ENCODE data around the gene OLA1.

Gene OLA1

DNA sequence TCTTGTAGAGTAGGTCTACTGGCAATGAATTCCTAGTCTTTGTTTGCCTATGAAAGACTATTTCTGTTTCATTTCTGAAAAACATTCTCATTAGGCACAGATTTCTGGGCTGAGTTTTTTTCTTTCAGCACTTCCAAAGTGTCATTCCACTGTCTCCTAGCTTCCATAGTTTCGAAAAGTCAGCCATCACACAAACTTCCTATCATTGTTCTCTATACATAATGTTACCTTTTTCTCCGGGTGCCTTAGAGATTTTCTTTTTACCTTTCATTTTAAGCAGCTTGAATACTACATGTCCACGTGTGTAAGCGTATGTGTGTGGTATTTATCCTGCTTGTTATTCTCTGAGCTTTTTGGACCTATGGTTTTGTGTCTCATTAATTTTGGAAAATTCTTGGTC lies 55.7 kb downstream of the OLA1 start:
- H3K27ac ChIP-seq, result no peak overlapping the region
- TF ChIP-seq, protein P1, sequence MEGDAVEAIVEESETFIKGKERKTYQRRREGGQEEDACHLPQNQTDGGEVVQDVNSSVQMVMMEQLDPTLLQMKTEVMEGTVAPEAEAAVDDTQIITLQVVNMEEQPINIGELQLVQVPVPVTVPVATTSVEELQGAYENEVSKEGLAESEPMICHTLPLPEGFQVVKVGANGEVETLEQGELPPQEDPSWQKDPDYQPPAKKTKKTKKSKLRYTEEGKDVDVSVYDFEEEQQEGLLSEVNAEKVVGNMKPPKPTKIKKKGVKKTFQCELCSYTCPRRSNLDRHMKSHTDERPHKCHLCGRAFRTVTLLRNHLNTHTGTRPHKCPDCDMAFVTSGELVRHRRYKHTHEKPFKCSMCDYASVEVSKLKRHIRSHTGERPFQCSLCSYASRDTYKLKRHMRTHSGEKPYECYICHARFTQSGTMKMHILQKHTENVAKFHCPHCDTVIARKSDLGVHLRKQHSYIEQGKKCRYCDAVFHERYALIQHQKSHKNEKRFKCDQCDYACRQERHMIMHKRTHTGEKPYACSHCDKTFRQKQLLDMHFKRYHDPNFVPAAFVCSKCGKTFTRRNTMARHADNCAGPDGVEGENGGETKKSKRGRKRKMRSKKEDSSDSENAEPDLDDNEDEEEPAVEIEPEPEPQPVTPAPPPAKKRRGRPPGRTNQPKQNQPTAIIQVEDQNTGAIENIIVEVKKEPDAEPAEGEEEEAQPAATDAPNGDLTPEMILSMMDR (conservative IDR thresholded peaks at IDR 0.05), result no peak

DNA sequence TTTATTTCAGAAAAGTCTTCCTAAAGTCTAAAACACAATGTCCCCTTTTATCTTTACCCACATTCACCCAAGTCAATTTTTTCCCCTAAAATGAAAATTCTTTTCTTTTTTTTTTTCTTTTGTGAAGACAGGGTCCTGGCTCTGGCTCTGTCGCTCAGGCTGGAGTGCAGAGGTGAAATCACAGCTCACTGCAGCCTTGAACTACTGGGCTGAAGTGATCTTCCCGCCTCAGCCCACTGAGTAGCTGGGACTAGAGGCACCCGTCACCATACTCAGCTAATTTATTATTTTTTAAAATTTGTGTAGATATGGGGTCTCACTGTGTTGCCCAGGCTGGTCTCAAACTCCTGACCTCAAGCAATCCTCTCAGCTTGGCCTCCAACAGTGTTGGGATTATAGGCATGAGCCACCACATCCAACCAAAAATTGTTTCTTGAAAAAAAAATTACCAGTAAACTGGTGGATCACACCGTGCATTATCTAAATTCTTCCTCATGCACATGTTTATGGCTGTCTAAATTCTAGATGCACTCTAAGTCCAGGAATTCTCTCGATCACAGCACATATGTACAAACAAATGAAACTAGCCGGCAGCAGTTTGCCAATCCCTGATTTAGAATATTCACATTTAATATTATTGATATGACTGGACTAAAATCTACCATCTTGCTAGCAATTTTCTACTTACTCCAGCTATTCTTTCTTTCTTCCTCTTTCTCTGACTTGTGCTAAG lies 56.8 kb downstream of the OLA1 start:
- H3K27ac ChIP-seq, result no peak overlapping the region
- TF ChIP-seq, protein P1 (conservative IDR thresholded peaks at IDR 0.05), result no peak

DNA sequence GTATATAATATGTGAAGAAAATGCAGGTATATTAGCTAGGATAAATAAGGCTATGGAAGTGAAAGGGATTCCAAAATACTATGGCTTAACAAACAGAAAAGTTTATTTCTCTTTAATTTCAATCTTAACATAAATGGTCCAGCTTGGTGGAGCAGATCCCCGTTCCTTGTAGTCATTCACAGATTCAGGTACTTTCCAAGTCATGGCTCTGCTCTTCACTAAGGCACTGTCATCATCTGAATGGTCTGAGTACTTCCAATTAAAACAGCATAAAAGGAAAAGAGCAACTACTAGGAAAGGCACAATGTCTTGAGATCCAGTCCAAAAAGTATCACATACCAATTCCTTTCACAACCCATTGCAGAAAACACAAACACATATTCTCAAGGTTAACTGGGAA lies 63.4 kb downstream of the OLA1 start:
- H3K27ac ChIP-seq, result no peak overlapping the region
- TF ChIP-seq, protein P1 (conservative IDR thresholded peaks at IDR 0.05), result no peak

DNA sequence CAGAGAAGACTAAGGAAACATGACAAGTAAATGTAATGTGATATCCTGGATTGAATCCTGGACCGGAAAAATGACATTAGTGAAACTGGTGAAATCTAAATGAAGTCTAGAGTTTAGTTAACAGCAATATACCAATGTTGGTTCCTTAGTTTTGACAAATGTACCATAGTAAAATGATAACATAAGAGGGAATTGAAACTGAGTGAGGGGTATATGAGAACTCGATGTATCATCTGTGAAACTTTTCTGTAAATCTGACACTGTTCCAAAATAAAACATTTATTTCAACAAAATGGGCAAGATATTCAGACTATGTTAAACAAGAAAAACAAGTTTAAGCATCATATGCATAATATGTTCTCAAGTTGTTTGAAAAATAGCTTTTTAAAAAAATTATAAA lies 63.8 kb downstream of the OLA1 start:
- H3K27ac ChIP-seq, result no peak overlapping the region
- TF ChIP-seq, protein P1 (conservative IDR thresholded peaks at IDR 0.05), result no peak

DNA sequence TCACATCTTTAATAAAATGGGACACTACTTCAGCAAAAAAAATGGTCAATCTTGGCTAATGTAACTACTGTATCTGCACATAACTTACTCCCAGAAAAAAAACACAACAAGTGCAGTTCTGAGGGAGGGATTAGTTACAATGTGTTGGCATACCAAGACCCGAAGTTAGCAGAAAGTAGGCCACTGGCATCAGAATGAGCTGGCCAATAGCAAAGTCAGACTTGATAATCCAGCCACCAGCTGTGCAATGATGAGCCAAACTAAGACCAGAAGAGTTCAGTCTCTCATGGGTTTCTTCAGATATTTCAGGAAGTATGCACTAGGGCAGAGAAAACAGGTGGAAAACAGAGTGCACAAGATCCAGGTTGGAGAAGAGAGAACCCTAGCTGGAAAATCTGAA lies 65.3 kb downstream of the OLA1 start:
- TF ChIP-seq, protein P1 (conservative IDR thresholded peaks at IDR 0.05), result no peak
- H3K27ac ChIP-seq, result no peak overlapping the region

DNA sequence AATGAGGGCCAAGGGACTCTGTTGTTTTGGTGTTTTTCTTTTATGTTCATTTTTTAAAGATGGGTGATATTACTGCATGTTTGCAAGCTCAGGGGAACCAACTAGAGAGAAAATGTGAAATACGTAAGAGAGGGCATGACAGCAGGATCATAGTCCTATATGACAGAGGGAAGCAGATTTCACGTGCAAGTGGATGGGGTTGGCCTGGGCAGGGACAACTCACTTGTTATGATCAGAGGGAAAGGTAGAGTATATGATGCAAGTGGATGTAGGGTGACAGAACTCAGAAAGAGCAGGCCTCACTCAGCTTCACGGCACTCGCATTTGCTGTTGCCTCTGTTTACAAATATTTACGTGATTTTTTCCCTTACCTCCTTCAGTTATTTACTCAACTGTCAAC lies 67.0 kb downstream of the OLA1 start:
- TF ChIP-seq, protein P1 (conservative IDR thresholded peaks at IDR 0.05), result no peak
- no peak overlapping the region; the same call in 1 of the 2 replicates for H3K27ac ChIP-seq

DNA sequence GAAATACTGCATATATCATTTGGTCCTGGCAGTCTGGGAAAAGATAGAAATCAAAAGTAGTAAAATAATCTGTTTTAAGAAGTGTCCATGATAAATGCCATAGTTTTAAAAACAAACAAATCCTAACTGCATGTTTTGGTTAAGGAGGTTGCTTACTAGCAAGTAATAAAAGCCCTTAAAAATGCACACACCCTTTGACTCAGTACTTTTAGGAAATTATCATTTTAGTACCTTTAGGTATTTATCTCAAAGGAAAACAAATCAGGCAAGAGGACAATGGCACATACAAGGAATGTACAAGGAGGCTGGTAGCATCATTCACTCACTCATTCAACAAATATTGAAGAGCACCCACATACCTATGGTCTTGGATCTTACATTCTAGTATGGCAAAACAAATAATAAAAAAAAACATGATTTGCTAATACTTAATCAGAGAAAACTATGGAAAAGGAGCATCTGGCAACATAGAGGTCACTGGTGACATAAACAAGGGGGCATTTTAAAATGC lies 67.6 kb downstream of the OLA1 start:
- H3K27ac ChIP-seq, result no peak overlapping the region; the same call in 1 of the 2 replicates
- TF ChIP-seq, protein P1 (conservative IDR thresholded peaks at IDR 0.05), result no peak
